GM23338 (cell line): ENCODE measurements around the gene CACNA1C.

Experiments
- EZH2 ChIP-seq: fragments of 200-600 bp; sonication (generic); IDR thresholded peaks from one replicate; pipeline ENCODE4 v1.8.0; 2017; ENCODE audit warnings: antibody characterized with exemption, mild to moderate bottlenecking, low read depth; ENCODE audit not compliant: unreplicated experiment
- EZH2phosphoT487 ChIP-seq: fragments of 200-600 bp; sonication (generic); IDR thresholded peaks from one replicate; pipeline ENCODE4 v1.8.1; 2018; ENCODE audit warnings: antibody characterized with exemption; ENCODE audit not compliant: unreplicated experiment
- JUNB ChIP-seq: IDR thresholded peaks from one replicate; pipeline ENCODE4 v1.6.1; 2016; ENCODE audit warnings: antibody characterized with exemption; ENCODE audit not compliant: unreplicated experiment
- POLR2AphosphoS5 ChIP-seq: IDR thresholded peaks from 2 replicates; pipeline ENCODE4 v1.6.1; 2016; ENCODE audit warnings: antibody characterized with exemption, low read depth
- STAT1 ChIP-seq: IDR thresholded peaks from one replicate; pipeline ENCODE4 v1.6.1; 2016; ENCODE audit warnings: antibody characterized with exemption; ENCODE audit not compliant: unreplicated experiment
- TF ChIP-seq, protein P1 (sequence below), 2 experiments: fragments of 200-600 bp in 1 of 2; sonication (generic) in 1 of 2; conservative IDR thresholded peaks; 2 replicates each; pipeline versions ENCODE4 v1.5.1 to v1.6.1; 2016 to 2017; ENCODE audit warnings: antibody characterized with exemption in 2 of 2, low read depth in 2 of 2, mild to moderate bottlenecking in 2 of 2, moderate library complexity in 1 of 2
- TF ChIP-seq, protein P2 (sequence below): IDR thresholded peaks from 2 replicates; pipeline ENCODE4 v1.6.1; 2016; ENCODE audit warnings: antibody characterized with exemption
- TF ChIP-seq, protein P3 (sequence below): fragments of 250-450 bp; sonication (Bioruptor Pico); IDR thresholded peaks from 2 replicates; pipeline ENCODE4 v1.5.0; 2020; ENCODE audit warnings: mild to moderate bottlenecking, moderate library complexity
- TF ChIP-seq, protein P4 (sequence below): IDR thresholded peaks from one replicate; pipeline ENCODE4 v1.6.1; 2018; ENCODE audit warnings: antibody characterized with exemption; ENCODE audit not compliant: unreplicated experiment

DNA sequence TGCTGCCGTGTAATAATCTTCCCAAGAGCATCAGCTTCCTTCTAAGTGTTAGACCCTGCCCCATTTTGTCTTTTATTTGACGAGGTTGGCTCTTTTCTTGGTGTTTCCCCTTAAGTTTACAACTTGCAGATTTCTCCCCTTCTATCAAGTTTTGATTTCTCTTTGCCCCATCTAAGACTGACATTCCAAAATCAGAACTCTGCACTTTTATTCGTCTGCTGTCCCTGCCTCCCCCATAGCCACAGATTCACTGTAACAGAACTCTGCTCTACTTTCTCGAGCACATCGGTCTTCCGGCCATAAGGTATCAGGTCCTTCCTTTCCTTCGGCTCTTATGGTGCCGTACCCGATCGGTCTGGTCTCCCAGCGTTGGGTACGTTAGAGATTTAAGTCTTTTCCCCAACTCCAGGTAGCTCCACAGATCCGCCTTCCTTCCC is 49.1 kb upstream of the CACNA1C start:
- TF ChIP-seq, protein P1, sequence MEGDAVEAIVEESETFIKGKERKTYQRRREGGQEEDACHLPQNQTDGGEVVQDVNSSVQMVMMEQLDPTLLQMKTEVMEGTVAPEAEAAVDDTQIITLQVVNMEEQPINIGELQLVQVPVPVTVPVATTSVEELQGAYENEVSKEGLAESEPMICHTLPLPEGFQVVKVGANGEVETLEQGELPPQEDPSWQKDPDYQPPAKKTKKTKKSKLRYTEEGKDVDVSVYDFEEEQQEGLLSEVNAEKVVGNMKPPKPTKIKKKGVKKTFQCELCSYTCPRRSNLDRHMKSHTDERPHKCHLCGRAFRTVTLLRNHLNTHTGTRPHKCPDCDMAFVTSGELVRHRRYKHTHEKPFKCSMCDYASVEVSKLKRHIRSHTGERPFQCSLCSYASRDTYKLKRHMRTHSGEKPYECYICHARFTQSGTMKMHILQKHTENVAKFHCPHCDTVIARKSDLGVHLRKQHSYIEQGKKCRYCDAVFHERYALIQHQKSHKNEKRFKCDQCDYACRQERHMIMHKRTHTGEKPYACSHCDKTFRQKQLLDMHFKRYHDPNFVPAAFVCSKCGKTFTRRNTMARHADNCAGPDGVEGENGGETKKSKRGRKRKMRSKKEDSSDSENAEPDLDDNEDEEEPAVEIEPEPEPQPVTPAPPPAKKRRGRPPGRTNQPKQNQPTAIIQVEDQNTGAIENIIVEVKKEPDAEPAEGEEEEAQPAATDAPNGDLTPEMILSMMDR (conservative IDR thresholded peaks at IDR 0.05; ENCODE audit: low read depth in 2 of 2), result no peak
- TF ChIP-seq EZH2phosphoT487 (no peak), POLR2AphosphoS5 (no peak), EZH2 (no peak), STAT1 (no peak), JUNB (no peak)
- TF ChIP-seq, protein P2, sequence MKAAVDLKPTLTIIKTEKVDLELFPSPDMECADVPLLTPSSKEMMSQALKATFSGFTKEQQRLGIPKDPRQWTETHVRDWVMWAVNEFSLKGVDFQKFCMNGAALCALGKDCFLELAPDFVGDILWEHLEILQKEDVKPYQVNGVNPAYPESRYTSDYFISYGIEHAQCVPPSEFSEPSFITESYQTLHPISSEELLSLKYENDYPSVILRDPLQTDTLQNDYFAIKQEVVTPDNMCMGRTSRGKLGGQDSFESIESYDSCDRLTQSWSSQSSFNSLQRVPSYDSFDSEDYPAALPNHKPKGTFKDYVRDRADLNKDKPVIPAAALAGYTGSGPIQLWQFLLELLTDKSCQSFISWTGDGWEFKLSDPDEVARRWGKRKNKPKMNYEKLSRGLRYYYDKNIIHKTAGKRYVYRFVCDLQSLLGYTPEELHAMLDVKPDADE, result no peak
- TF ChIP-seq, protein P3, sequence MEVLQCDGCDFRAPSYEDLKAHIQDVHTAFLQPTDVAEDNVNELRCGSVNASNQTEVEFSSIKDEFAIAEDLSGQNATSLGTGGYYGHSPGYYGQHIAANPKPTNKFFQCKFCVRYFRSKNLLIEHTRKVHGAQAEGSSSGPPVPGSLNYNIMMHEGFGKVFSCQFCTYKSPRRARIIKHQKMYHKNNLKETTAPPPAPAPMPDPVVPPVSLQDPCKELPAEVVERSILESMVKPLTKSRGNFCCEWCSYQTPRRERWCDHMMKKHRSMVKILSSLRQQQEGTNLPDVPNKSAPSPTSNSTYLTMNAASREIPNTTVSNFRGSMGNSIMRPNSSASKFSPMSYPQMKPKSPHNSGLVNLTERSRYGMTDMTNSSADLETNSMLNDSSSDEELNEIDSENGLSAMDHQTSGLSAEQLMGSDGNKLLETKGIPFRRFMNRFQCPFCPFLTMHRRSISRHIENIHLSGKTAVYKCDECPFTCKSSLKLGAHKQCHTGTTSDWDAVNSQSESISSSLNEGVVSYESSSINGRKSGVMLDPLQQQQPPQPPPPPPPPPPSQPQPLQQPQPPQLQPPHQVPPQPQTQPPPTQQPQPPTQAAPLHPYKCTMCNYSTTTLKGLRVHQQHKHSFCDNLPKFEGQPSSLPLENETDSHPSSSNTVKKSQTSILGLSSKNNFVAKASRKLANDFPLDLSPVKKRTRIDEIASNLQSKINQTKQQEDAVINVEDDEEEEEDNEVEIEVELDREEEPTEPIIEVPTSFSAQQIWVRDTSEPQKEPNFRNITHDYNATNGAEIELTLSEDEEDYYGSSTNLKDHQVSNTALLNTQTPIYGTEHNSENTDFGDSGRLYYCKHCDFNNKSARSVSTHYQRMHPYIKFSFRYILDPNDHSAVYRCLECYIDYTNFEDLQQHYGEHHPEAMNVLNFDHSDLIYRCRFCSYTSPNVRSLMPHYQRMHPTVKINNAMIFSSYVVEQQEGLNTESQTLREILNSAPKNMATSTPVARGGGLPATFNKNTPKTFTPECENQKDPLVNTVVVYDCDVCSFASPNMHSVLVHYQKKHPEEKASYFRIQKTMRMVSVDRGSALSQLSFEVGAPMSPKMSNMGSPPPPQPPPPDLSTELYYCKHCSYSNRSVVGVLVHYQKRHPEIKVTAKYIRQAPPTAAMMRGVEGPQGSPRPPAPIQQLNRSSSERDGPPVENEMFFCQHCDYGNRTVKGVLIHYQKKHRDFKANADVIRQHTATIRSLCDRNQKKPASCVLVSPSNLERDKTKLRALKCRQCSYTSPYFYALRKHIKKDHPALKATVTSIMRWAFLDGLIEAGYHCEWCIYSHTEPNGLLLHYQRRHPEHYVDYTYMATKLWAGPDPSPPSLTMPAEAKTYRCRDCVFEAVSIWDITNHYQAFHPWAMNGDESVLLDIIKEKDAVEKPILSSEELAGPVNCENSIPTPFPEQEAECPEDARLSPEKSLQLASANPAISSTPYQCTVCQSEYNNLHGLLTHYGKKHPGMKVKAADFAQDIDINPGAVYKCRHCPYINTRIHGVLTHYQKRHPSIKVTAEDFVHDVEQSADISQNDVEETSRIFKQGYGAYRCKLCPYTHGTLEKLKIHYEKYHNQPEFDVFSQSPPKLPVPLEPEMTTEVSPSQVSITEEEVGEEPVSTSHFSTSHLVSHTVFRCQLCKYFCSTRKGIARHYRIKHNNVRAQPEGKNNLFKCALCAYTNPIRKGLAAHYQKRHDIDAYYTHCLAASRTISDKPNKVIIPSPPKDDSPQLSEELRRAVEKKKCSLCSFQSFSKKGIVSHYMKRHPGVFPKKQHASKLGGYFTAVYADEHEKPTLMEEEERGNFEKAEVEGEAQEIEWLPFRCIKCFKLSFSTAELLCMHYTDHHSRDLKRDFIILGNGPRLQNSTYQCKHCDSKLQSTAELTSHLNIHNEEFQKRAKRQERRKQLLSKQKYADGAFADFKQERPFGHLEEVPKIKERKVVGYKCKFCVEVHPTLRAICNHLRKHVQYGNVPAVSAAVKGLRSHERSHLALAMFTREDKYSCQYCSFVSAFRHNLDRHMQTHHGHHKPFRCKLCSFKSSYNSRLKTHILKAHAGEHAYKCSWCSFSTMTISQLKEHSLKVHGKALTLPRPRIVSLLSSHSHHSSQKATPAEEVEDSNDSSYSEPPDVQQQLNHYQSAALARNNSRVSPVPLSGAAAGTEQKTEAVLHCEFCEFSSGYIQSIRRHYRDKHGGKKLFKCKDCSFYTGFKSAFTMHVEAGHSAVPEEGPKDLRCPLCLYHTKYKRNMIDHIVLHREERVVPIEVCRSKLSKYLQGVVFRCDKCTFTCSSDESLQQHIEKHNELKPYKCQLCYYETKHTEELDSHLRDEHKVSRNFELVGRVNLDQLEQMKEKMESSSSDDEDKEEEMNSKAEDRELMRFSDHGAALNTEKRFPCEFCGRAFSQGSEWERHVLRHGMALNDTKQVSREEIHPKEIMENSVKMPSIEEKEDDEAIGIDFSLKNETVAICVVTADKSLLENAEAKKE, result no peak
- TF ChIP-seq, protein P4, sequence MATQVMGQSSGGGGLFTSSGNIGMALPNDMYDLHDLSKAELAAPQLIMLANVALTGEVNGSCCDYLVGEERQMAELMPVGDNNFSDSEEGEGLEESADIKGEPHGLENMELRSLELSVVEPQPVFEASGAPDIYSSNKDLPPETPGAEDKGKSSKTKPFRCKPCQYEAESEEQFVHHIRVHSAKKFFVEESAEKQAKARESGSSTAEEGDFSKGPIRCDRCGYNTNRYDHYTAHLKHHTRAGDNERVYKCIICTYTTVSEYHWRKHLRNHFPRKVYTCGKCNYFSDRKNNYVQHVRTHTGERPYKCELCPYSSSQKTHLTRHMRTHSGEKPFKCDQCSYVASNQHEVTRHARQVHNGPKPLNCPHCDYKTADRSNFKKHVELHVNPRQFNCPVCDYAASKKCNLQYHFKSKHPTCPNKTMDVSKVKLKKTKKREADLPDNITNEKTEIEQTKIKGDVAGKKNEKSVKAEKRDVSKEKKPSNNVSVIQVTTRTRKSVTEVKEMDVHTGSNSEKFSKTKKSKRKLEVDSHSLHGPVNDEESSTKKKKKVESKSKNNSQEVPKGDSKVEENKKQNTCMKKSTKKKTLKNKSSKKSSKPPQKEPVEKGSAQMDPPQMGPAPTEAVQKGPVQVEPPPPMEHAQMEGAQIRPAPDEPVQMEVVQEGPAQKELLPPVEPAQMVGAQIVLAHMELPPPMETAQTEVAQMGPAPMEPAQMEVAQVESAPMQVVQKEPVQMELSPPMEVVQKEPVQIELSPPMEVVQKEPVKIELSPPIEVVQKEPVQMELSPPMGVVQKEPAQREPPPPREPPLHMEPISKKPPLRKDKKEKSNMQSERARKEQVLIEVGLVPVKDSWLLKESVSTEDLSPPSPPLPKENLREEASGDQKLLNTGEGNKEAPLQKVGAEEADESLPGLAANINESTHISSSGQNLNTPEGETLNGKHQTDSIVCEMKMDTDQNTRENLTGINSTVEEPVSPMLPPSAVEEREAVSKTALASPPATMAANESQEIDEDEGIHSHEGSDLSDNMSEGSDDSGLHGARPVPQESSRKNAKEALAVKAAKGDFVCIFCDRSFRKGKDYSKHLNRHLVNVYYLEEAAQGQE, result no peak
